Neural progenitor cell (in vitro differentiated cells): ENCODE results near the gene STN1. TPM values are rescaled to one million over a fixed set of nuclear protein-coding genes. Genes with fewer than 3 reads are reported as not detected.

ENCODE experiments used
- DNase-seq: peaks from one replicate; pipeline ENCODE4 v3.0.0-alpha.2; 2016; ENCODE audit warnings: low spot score
- H2AFZ ChIP-seq: fragments of 200-600 bp; sonication (generic); replicated peaks from 2 replicates; pipeline ENCODE4 v1.6.1; 2016; ENCODE audit warnings: antibody characterized with exemption
- H3F3A ChIP-seq: fragments of 200-600 bp; sonication (generic); 2 replicates; pipeline ENCODE4 v1.6.1; 2016; ENCODE audit warnings: antibody characterized with exemption, low read depth
- H3K27ac ChIP-seq: fragments of 200-600 bp; sonication (generic); 2 replicates; pipeline ENCODE4 v1.5.1; 2016; ENCODE audit warnings: mild to moderate bottlenecking
- H3K27me3 ChIP-seq: fragments of 200-600 bp; sonication (generic); 2 replicates; pipeline ENCODE4 v1.6.1; 2016; ENCODE audit warnings: mild to moderate bottlenecking, moderate library complexity
- H3K36me3 ChIP-seq: fragments of 200-600 bp; sonication (generic); 2 replicates; pipeline ENCODE4 v1.5.1; 2016
- H3K4me1 ChIP-seq: fragments of 200-600 bp; sonication (generic); 2 replicates; pipeline ENCODE4 v1.6.1; 2016; ENCODE audit warnings: mixed run types
- H3K4me2 ChIP-seq: fragments of 200-600 bp; sonication (generic); 2 replicates; pipeline ENCODE4 v1.6.1; 2016
- H3K4me3 ChIP-seq: fragments of 200-600 bp; sonication (generic); 2 replicates; pipeline ENCODE4 v1.5.1; 2016
- H3K79me2 ChIP-seq: fragments of 200-600 bp; sonication (generic); 2 replicates; pipeline ENCODE4 v1.6.1; 2016; ENCODE audit warnings: low read depth
- H3K9ac ChIP-seq: fragments of 200-600 bp; sonication (generic); 2 replicates; pipeline ENCODE4 v1.6.1; 2016
- H3K9me3 ChIP-seq: fragments of 200-600 bp; sonication (generic); 2 replicates; pipeline ENCODE4 v1.5.1; 2016; ENCODE audit warnings: low read depth
- H4K20me1 ChIP-seq: fragments of 200-600 bp; sonication (generic); 2 replicates; pipeline ENCODE4 v1.6.1; 2016; ENCODE audit warnings: low read depth
- H3K27ac Mint-ChIP-seq: 3 replicates; pipeline ENCODE4 v1.8.0; 2021; ENCODE audit warnings: mixed read lengths
- H3K27me3 Mint-ChIP-seq: 2 replicates; pipeline ENCODE4 v1.8.0; 2022; ENCODE audit warnings: low read depth, mild to moderate bottlenecking, inconsistent platforms, moderate library complexity, mixed read lengths; ENCODE audit not compliant: insufficient read depth
- H3K36me3 Mint-ChIP-seq: 3 replicates; pipeline ENCODE4 v1.8.0; 2021; ENCODE audit warnings: mixed read lengths
- H3K4me1 Mint-ChIP-seq: 3 replicates; pipeline ENCODE4 v1.8.0; 2021; ENCODE audit warnings: mixed read lengths
- H3K4me3 Mint-ChIP-seq: 3 replicates; pipeline ENCODE4 v1.8.0; 2021; ENCODE audit warnings: mild to moderate bottlenecking, moderate library complexity, mixed read lengths
- H3K9me3 Mint-ChIP-seq: 3 replicates; pipeline ENCODE4 v1.8.0; 2020; ENCODE audit warnings: mixed read lengths
- EZH2 ChIP-seq: fragments of 200-600 bp; sonication (generic); IDR thresholded peaks from 2 replicates; pipeline ENCODE4 v1.6.1; 2017; ENCODE audit warnings: antibody characterized with exemption, mild to moderate bottlenecking, moderate library complexity
- EZH2phosphoT487 ChIP-seq: fragments of 200-600 bp; sonication (generic); IDR thresholded peaks from 2 replicates; pipeline ENCODE4 v1.6.1; 2017; ENCODE audit warnings: antibody characterized with exemption
- total RNA-seq: library from RNA; depleted of rRNA; stranded (reverse); fragments of >200 nt; gene quantifications from 2 replicates; pipeline ENCODE4 v1.2.3, GENCODE V29; 2015; ENCODE audit warnings: low replicate concordance
- TF ChIP-seq, protein P1 (sequence below): fragments of 200-600 bp; sonication (generic); IDR thresholded peaks from 2 replicates; pipeline ENCODE4 v1.5.1; 2017; ENCODE audit warnings: antibody characterized with exemption, mild to moderate bottlenecking

STN1 gene
- total RNA-seq, 1 donor from 2014 or later: 32.0 TPM

- Mint-ChIP-seq H3K9me3 (no peaks in the 10 kb centered on the region), H3K27me3 (no peaks in the 10 kb centered on the region), H3K4me1 (peaks cover 16% of the 10 kb centered on the region), H3K36me3 (peaks cover 12% of the 10 kb centered on the region), H3K27ac (peak overlapping the region; percentile 17), H3K4me3 (no peak overlapping the region)
- Histone ChIP-seq H3K4me1 (no peaks in the 10 kb centered on the region), H3K27me3 (no peaks in the 10 kb centered on the region), H4K20me1 (no peaks in the 10 kb centered on the region), H2AFZ (no peak overlapping the region), H3K4me2 (no peak overlapping the region), H3K9me3 (no peaks in the 10 kb centered on the region), H3K79me2 (no peaks in the 10 kb centered on the region), H3K36me3 (no peaks in the 10 kb centered on the region), H3K27ac (no peak overlapping the region), H3K9ac (no peak overlapping the region), H3F3A (no peaks in the 10 kb centered on the region), H3K4me3 (no peak overlapping the region)
- no peak for DNase-seq
- TF ChIP-seq, protein P1, sequence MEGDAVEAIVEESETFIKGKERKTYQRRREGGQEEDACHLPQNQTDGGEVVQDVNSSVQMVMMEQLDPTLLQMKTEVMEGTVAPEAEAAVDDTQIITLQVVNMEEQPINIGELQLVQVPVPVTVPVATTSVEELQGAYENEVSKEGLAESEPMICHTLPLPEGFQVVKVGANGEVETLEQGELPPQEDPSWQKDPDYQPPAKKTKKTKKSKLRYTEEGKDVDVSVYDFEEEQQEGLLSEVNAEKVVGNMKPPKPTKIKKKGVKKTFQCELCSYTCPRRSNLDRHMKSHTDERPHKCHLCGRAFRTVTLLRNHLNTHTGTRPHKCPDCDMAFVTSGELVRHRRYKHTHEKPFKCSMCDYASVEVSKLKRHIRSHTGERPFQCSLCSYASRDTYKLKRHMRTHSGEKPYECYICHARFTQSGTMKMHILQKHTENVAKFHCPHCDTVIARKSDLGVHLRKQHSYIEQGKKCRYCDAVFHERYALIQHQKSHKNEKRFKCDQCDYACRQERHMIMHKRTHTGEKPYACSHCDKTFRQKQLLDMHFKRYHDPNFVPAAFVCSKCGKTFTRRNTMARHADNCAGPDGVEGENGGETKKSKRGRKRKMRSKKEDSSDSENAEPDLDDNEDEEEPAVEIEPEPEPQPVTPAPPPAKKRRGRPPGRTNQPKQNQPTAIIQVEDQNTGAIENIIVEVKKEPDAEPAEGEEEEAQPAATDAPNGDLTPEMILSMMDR: no peak
- TF ChIP-seq EZH2phosphoT487: no peak
- no peak for TF ChIP-seq EZH2
Observed at GRCh38 chr10:103881416-103882284, 36.3 kb downstream of the STN1 start.

DNA sequence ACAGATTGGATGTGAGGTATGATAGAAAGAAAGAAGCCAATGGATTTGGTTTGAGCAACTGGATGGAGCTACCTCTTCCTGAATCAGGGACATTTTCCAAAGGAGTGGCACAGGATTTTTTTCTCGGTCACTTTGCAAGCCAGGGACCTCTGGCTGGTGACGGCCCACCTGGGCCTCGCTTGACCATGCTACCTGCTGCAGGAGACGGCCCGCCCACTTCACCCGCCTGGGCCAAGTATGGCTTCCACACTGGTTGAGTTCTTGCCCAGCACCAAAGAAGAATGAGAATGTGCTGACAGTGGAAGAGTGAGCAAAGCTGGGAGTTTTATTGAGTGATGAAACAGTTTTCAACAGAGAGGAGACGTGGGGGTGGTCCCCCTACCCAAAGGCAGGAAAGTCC lies 38.2 kb downstream of the STN1 start:
- Mint-ChIP-seq H3K36me3 (peaks cover 12% of the 10 kb centered on the region), H3K27ac (no peak overlapping the region), H3K9me3 (no peaks in the 10 kb centered on the region), H3K27me3 (no peaks in the 10 kb centered on the region), H3K4me1 (peaks cover 16% of the 10 kb centered on the region), H3K4me3 (no peak overlapping the region)
- Histone ChIP-seq H3K27ac (no peak overlapping the region), H3K9me3 (no peaks in the 10 kb centered on the region), H3K4me1 (no peaks in the 10 kb centered on the region), H3F3A (no peaks in the 10 kb centered on the region), H3K27me3 (no peaks in the 10 kb centered on the region), H2AFZ (no peak overlapping the region), H3K4me2 (no peak overlapping the region), H4K20me1 (no peaks in the 10 kb centered on the region), H3K9ac (no peak overlapping the region), H3K79me2 (no peaks in the 10 kb centered on the region), H3K4me3 (no peak overlapping the region), H3K36me3 (no peaks in the 10 kb centered on the region)
- DNase-seq: no peak
- TF ChIP-seq EZH2: no peak
- TF ChIP-seq, protein P1: no peak
- no peak for TF ChIP-seq EZH2phosphoT487

GRCh38 chr10:103879409-103879808 lies 38.6 kb downstream of the STN1 start:
- Histone ChIP-seq H3K79me2 (no peaks in the 10 kb centered on the region), H3K4me2 (no peak overlapping the region), H3K9ac (no peak overlapping the region), H3F3A (no peaks in the 10 kb centered on the region), H3K36me3 (no peaks in the 10 kb centered on the region), H2AFZ (no peak overlapping the region), H3K4me3 (no peak overlapping the region), H3K9me3 (no peaks in the 10 kb centered on the region), H3K4me1 (no peaks in the 10 kb centered on the region), H4K20me1 (no peaks in the 10 kb centered on the region), H3K27ac (no peak overlapping the region), H3K27me3 (no peaks in the 10 kb centered on the region)
- no peak overlapping the region for H3K4me3 Mint-ChIP-seq
- no peak overlapping the region for H3K27ac Mint-ChIP-seq
- H3K27me3 Mint-ChIP-seq: no peaks in the 10 kb centered on the region
- TF ChIP-seq, protein P1: no peak
- TF ChIP-seq EZH2: no peak
- H3K9me3 Mint-ChIP-seq: no peaks in the 10 kb centered on the region
- DNase-seq: no peak
- H3K4me1 Mint-ChIP-seq: peaks cover 16% of the 10 kb centered on the region
- peaks cover 12% of the 10 kb centered on the region for H3K36me3 Mint-ChIP-seq
